AG04449 (cell line): ENCODE results near the gene GRN.

Experiments
- CTCF ChIA-PET: fragments of 350-600 bp; formaldehyde crosslinking; extraction: SDS; loops from one replicate; lab custom pipeline; 2021; ENCODE audit warnings: antibody characterized with exemption; lab: Yijun Ruan, JAX
- POLR2A ChIA-PET: fragments of 400-600, 350-600 bp; formaldehyde crosslinking; extraction: SDS; loops from one replicate; lab custom pipeline; 2020; ENCODE audit warnings: antibody characterized with exemption, inconsistent platforms; lab: Yijun Ruan, JAX
- DNase-seq: peaks from one replicate; pipeline ENCODE4 v3.0.0-alpha.2; 2010; ENCODE audit warnings: low read depth, low spot score
- H3K4me3 ChIP-seq: 2 replicates; pipeline ENCODE4 v1.5.1; 2011; ENCODE audit warnings: low read depth, mild to moderate bottlenecking, control low read depth, low read length
- TF ChIP-seq, protein P1 (sequence below): IDR thresholded peaks from one replicate; pipeline ENCODE4 v1.5.1; 2011; ENCODE audit warnings: mild to moderate bottlenecking, moderate library complexity, low read length, control low read depth, inconsistent platforms; ENCODE audit not compliant: insufficient read depth; ENCODE audit errors: missing control alignments

The GRN gene

DNA sequence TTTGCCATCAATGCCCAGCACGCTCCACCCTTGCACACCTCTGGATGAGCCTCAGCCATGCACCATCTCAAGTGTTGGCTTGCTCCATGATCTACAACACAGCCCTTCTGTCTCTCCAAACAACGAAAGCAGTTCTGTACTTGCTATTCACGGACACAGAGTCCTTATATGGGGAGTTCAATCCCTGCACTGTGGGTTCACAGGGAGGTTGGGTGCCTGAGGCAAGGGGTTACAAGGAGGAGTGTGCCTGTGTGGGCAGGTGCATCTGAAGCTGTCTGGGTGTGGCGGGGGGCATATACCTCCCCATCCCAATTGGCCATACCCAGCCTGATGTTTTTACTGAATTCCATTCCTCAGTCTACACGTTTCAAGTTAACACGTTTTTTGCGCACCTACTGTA is 31.1 kb upstream of the GRN start:
- ChIA-PET POLR2A (interaction anchor here (0.6 kb wide), 1 partner anchor 92 kb away, joined by 3 read pairs; no protein-coding TSS in a partner anchor), CTCF (interaction anchor here (1.3 to 3.0 kb wide), 3 partner anchors 17 to 104 kb away, joined by 3 to 12 read pairs (median 3); no protein-coding TSS in a partner anchor)
- DNase-seq, result no peak
- H3K4me3 ChIP-seq, result no peak overlapping the region
- TF ChIP-seq, protein P1, sequence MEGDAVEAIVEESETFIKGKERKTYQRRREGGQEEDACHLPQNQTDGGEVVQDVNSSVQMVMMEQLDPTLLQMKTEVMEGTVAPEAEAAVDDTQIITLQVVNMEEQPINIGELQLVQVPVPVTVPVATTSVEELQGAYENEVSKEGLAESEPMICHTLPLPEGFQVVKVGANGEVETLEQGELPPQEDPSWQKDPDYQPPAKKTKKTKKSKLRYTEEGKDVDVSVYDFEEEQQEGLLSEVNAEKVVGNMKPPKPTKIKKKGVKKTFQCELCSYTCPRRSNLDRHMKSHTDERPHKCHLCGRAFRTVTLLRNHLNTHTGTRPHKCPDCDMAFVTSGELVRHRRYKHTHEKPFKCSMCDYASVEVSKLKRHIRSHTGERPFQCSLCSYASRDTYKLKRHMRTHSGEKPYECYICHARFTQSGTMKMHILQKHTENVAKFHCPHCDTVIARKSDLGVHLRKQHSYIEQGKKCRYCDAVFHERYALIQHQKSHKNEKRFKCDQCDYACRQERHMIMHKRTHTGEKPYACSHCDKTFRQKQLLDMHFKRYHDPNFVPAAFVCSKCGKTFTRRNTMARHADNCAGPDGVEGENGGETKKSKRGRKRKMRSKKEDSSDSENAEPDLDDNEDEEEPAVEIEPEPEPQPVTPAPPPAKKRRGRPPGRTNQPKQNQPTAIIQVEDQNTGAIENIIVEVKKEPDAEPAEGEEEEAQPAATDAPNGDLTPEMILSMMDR, result no peak

GRCh38 chr17:44314524-44314868 is 30.6 kb upstream of the GRN start:
- POLR2A ChIA-PET, result interaction anchor here (0.6 kb wide), 1 partner anchor 92 kb away, joined by 3 read pairs; no protein-coding TSS in a partner anchor
- CTCF ChIA-PET, result interaction anchor here (1.1 to 3.0 kb wide), 3 partner anchors 93 to 105 kb away, joined by 3 to 12 read pairs (median 4); no protein-coding TSS in a partner anchor
- TF ChIP-seq, protein P1, result no peak
- no peak for DNase-seq
- no peak overlapping the region for H3K4me3 ChIP-seq

DNA sequence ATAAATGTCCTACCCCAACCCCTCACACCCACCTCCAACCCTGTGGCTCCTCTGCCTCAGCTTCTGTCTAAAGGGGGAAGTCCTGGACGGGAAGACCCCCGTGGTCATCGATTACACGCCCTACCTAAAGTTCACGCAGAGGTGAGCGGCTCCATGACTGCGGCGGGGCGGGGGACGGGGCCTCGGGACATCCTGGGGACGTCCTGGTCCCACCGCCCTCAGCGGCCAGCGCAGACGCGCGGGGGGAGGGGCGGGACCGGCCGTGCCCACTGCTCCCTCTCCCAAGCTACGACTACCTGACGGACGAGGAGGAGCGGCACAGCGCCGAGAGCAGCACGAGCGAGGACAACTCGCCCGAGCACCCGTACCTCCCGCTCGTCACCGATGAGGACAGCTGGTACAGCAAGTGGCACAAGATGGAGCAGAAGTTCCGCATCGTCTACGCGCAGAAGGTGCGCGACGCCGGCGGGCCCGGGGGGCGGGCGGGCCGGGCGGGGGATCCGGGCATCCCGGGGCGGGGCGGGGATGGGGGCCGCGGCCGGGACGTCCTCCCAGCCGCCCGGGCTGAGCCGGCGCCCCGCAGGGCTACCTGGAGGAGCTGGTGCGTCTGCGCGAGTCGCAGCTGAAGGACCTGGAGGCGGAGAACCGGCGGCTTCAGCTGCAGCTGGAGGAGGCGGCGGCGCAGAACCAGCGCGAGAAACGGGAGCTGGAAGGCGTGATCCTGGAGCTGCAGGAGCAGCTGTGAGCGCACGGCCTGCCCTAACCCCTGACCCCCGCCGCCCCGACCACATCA is 30.0 kb upstream of the GRN start:
- no peak for DNase-seq
- ChIA-PET CTCF (interaction anchor here (1.1 to 3.0 kb wide), 4 partner anchors 48 to 105 kb away, joined by 3 to 12 read pairs (median 4); partner anchors contain the start of gene FAM171A2), POLR2A (interaction anchor here (2.3 kb wide), 1 partner anchor 94 kb away, joined by 18 read pairs; no protein-coding TSS in a partner anchor)
- H3K4me3 ChIP-seq, result peak overlapping the region; percentile 43
- TF ChIP-seq, protein P1, result no peak

GRCh38 chr17:44315760-44316731 is 29.1 kb upstream of the GRN start:
- CTCF ChIA-PET, result interaction anchor here (1.1 to 3.0 kb wide), 3 partner anchors 16 to 106 kb away, joined by 4 to 21 read pairs (median 12); partner anchors contain the start of gene FAM171A2
- DNase-seq, result no peak
- POLR2A ChIA-PET, result interaction anchor here (1.3 to 2.3 kb wide), 2 partner anchors 11 to 95 kb away, joined by 6 to 18 read pairs; no protein-coding TSS in a partner anchor
- TF ChIP-seq, protein P1, result no peak
- H3K4me3 ChIP-seq, result no peak overlapping the region

DNA sequence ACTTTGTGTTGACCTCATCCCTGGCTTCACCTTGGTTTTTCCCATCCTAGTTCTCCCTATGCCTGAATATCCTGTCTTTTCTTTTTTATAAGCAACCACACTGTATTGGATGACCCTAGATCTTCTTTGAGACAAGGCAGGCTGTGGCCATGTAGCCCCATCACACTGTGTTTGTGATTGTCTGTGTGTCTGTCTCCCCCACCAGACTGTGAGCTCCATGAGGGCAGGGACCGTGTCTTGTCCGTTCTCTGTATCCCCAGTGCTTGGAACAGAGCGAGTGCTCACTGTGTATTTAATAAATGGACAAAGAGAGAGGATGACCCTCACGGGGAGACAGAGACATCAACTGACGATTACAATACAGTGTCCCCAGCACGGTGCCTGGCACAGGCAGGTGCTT is 27.6 kb upstream of the GRN start:
- ChIA-PET CTCF (interaction anchor here (1.2 to 2.2 kb wide), 2 partner anchors 14 to 119 kb away, joined by 3 to 21 read pairs; no protein-coding TSS in a partner anchor), POLR2A (interaction anchor here (1.2 to 2.3 kb wide), 2 partner anchors 9 to 96 kb away, joined by 3 to 18 read pairs; partner anchors contain the start of gene RUNDC3A)
- TF ChIP-seq, protein P1, result no peak
- no peak overlapping the region for H3K4me3 ChIP-seq
- DNase-seq, result no peak
